ENCODE results near the gene PTPN9. TPM values are rescaled to one million over a fixed set of nuclear protein-coding genes. Genes with fewer than 3 reads are reported as not detected.

Gene PTPN9
- total and polyA plus RNA-seq, 10 of the 15 experiments (the other 5 are each of a cell fraction or from before 2014, with no cell fraction given) = 7.8 to 29.1 (median 18.5) TPM

DNA sequence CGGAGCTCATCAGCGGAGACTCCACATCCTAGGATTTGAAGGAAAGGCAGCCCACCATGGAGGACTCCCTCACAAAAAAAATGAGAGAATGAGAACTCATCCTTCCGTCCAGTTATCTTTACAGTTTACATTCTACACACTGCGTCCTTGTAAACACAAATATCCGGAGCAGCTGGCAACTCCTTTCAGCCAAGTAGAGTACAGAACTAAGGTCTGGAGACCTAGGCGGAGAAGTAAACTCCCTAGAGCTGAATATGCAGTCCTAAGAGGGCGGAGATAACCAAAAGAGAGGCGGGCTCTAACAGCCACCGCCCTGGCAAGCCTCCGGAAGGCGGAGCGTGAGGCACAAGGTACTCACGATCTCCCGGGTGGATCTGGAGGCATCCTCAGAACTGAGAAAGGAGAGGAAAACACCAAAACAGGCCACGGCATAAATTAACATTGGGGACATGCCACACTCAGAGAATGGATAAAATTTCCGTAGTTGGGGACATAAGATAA, 126.7 kb downstream of the PTPN9 start (continued):
- TF ChIP-seq MEF2A (IDR thresholded peaks at IDR 0.05; ENCODE audit: insufficient read depth, low read depth, low read length) (no peak), SMAD5 (IDR thresholded peaks at IDR 0.05; ENCODE audit: low read depth) (peak; percentile 82), SMARCA5 (IDR thresholded peaks at IDR 0.05) (peak; percentile 50; the same call in 1 of the 2 replicates), SREBF2 (IDR thresholded peaks at IDR 0.05; ENCODE audit: low read length) (no peak), YY1 (IDR thresholded peaks at IDR 0.05; ENCODE audit: low read depth, low read length) (no peak), CHD1 (IDR thresholded peaks at IDR 0.05; ENCODE audit: low read depth, low read length) (0 out of 2 replicates have a peak, but pooled peaks have one; percentile 80), ZNF622 (IDR thresholded peaks at IDR 0.05) (no peak), TBL1XR1 (IDR thresholded peaks at IDR 0.05; ENCODE audit: low read depth, low read length) (no peak), JUND (IDR thresholded peaks at IDR 0.05; ENCODE audit: low read depth, low read length) (no peak), ZNF384 (IDR thresholded peaks at IDR 0.05; ENCODE audit: borderline replicate concordance, low read depth, low read length) (no peak), POU2F2 (IDR thresholded peaks at IDR 0.05; ENCODE audit: borderline replicate concordance, low read depth, low read length) (peak; percentile 72; the same call in 2 of the 3 replicates), POLR2AphosphoS2 (IDR thresholded peaks at IDR 0.05; ENCODE audit: low read depth, low read length) (no peak), POLR2A (IDR thresholded peaks at IDR 0.05; ENCODE audit: low read depth, low read length) (peak; percentile 65; the same call in 1 of the 2 replicates), ETV6 (conservative IDR thresholded peaks at IDR 0.05 in 1 of 2, IDR thresholded peaks at IDR 0.05 in 1 of 2; ENCODE audit: borderline replicate concordance in 1 of 2, low read depth in 1 of 2) (no peak), SIX5 (IDR thresholded peaks at IDR 0.05; ENCODE audit: low read depth, low read length, severe bottlenecking) (no peak), RCOR1 (conservative IDR thresholded peaks at IDR 0.05; ENCODE audit: low read depth, low read length) (no peak), RUNX3 (IDR thresholded peaks at IDR 0.05; ENCODE audit: low read length) (no peak), POLR2AphosphoS5 (IDR thresholded peaks at IDR 0.05; ENCODE audit: low read length) (peak; percentile 92), SIN3A (IDR thresholded peaks at IDR 0.05; ENCODE audit: low read depth, low read length) (0 out of 2 replicates have a peak, but pooled peaks have one; percentile 50), NBN (IDR thresholded peaks at IDR 0.05) (no peak), BMI1 (IDR thresholded peaks at IDR 0.05; ENCODE audit: borderline replicate concordance) (no peak), IRF4 (IDR thresholded peaks at IDR 0.05; ENCODE audit: low read depth, low read length) (no peak), BHLHE40 (IDR thresholded peaks at IDR 0.05; ENCODE audit: borderline replicate concordance in 1 of 2, low read depth in 2 of 2, low read length in 1 of 2) (no peak; a peak in 1 of 4 replicates), NFYA (IDR thresholded peaks at IDR 0.05; ENCODE audit: borderline replicate concordance, low read depth, low read length) (no peak), CHD4 (IDR thresholded peaks at IDR 0.05) (no peak), BACH1 (IDR thresholded peaks at IDR 0.05; ENCODE audit: borderline replicate concordance) (no peak), NFYB (IDR thresholded peaks at IDR 0.05; ENCODE audit: insufficient read depth, low read depth, low read length) (no peak)
- TF ChIP-seq, protein P1, sequence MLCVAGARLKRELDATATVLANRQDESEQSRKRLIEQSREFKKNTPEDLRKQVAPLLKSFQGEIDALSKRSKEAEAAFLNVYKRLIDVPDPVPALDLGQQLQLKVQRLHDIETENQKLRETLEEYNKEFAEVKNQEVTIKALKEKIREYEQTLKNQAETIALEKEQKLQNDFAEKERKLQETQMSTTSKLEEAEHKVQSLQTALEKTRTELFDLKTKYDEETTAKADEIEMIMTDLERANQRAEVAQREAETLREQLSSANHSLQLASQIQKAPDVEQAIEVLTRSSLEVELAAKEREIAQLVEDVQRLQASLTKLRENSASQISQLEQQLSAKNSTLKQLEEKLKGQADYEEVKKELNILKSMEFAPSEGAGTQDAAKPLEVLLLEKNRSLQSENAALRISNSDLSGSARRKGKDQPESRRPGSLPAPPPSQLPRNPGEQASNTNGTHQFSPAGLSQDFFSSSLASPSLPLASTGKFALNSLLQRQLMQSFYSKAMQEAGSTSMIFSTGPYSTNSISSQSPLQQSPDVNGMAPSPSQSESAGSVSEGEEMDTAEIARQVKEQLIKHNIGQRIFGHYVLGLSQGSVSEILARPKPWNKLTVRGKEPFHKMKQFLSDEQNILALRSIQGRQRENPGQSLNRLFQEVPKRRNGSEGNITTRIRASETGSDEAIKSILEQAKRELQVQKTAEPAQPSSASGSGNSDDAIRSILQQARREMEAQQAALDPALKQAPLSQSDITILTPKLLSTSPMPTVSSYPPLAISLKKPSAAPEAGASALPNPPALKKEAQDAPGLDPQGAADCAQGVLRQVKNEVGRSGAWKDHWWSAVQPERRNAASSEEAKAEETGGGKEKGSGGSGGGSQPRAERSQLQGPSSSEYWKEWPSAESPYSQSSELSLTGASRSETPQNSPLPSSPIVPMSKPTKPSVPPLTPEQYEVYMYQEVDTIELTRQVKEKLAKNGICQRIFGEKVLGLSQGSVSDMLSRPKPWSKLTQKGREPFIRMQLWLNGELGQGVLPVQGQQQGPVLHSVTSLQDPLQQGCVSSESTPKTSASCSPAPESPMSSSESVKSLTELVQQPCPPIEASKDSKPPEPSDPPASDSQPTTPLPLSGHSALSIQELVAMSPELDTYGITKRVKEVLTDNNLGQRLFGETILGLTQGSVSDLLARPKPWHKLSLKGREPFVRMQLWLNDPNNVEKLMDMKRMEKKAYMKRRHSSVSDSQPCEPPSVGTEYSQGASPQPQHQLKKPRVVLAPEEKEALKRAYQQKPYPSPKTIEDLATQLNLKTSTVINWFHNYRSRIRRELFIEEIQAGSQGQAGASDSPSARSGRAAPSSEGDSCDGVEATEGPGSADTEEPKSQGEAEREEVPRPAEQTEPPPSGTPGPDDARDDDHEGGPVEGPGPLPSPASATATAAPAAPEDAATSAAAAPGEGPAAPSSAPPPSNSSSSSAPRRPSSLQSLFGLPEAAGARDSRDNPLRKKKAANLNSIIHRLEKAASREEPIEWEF (IDR thresholded peaks at IDR 0.05; ENCODE audit: insufficient replicate concordance, low read depth, low read length) = no peak
- TF ChIP-seq, protein P2, sequence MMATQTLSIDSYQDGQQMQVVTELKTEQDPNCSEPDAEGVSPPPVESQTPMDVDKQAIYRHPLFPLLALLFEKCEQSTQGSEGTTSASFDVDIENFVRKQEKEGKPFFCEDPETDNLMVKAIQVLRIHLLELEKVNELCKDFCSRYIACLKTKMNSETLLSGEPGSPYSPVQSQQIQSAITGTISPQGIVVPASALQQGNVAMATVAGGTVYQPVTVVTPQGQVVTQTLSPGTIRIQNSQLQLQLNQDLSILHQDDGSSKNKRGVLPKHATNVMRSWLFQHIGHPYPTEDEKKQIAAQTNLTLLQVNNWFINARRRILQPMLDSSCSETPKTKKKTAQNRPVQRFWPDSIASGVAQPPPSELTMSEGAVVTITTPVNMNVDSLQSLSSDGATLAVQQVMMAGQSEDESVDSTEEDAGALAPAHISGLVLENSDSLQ (IDR thresholded peaks at IDR 0.05) = no peak
